ENCODE measurements around the gene UGT1A8. TPM values are rescaled to one million over a fixed set of nuclear protein-coding genes. Genes with fewer than 3 reads are reported as not detected.
A peak's percentile ranks its signal among the peaks of the same experiment; 100 is the strongest.
"Not testable (repeated sequence)": the region's sequence is repeated elsewhere in the genome, so short reads cannot be mapped to it uniquely, and the experiment has no call there.

UGT1A8 gene
- total RNA-seq, 4 donors from 2014 or later: 1.1 to 15.1 (median 9.4) TPM

DNA sequence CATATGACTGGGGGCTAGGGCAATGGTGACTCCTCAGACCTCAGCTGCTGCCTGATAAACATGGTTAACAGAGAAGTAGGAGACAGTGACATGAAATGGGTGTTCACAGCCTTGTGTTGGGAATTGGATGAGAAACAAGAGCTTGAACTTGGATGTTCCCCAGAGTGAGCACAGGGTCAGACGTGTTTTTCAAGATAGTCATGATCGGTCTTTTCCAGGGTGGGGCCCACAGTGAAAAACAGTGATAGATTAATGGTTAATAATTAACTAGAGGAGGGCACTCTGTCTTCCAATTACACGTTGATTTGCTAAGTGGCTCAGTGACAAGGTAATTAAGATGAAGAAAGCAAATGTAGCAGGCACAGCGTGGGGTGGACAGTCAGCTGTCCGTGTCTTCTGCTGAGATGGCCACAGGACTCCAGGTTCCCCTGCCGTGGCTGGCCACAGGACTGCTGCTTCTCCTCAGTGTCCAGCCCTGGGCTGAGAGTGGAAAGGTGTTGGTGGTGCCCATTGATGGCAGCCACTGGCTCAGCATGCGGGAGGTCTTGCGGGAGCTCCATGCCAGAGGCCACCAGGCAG is 111.4 kb downstream of the UGT1A8 start, which contains the start of gene UGT1A3:
UGT1A3 (plus strand) TSS at position 320 of the 579 bp plus-strand sequence; CDS start at position 405, 85 bp downstream.
- no peak for TF ChIP-seq EP300 (IDR thresholded peaks at IDR 0.05; ENCODE audit: low read depth)
- TF ChIP-seq, protein P1, sequence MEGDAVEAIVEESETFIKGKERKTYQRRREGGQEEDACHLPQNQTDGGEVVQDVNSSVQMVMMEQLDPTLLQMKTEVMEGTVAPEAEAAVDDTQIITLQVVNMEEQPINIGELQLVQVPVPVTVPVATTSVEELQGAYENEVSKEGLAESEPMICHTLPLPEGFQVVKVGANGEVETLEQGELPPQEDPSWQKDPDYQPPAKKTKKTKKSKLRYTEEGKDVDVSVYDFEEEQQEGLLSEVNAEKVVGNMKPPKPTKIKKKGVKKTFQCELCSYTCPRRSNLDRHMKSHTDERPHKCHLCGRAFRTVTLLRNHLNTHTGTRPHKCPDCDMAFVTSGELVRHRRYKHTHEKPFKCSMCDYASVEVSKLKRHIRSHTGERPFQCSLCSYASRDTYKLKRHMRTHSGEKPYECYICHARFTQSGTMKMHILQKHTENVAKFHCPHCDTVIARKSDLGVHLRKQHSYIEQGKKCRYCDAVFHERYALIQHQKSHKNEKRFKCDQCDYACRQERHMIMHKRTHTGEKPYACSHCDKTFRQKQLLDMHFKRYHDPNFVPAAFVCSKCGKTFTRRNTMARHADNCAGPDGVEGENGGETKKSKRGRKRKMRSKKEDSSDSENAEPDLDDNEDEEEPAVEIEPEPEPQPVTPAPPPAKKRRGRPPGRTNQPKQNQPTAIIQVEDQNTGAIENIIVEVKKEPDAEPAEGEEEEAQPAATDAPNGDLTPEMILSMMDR (IDR thresholded peaks at IDR 0.05): no peak
- no peak for TF ChIP-seq POLR2A (IDR thresholded peaks at IDR 0.05)
- TF ChIP-seq POLR2AphosphoS5 (IDR thresholded peaks at IDR 0.05): no peak
- no peak within 1 kb of the TSS for H3K27ac ChIP-seq
- no peaks in the 10 kb centered on the region for H3K36me3 ChIP-seq
- no peak for DNase-seq
- H3K27me3 ChIP-seq: no peaks in the 10 kb centered on the region
- H3K4me3 ChIP-seq: no peak within 1 kb of the TSS
- in situ Hi-C loops (cut with MboI; ENCODE audit: low pct_ligation_motif_present in 1 of 4, low pct_unique_long_range_greater_than_20kb in 1 of 4, low sequenced_read_pairs in 3 of 4): no loop called here
- no peaks in the 10 kb centered on the region for H3K4me1 ChIP-seq
- WGBS, 2 donors (ENCODE audit: low coverage in 1 of 2): 63 to 75% methylated on average over 6 to 7 of the region's 8 CpGs
- H3K9me3 ChIP-seq: no peaks in the 10 kb centered on the region
- intact Hi-C loops (cut with DNase I; ENCODE audit: low total_unique reads): no loop called here

DNA sequence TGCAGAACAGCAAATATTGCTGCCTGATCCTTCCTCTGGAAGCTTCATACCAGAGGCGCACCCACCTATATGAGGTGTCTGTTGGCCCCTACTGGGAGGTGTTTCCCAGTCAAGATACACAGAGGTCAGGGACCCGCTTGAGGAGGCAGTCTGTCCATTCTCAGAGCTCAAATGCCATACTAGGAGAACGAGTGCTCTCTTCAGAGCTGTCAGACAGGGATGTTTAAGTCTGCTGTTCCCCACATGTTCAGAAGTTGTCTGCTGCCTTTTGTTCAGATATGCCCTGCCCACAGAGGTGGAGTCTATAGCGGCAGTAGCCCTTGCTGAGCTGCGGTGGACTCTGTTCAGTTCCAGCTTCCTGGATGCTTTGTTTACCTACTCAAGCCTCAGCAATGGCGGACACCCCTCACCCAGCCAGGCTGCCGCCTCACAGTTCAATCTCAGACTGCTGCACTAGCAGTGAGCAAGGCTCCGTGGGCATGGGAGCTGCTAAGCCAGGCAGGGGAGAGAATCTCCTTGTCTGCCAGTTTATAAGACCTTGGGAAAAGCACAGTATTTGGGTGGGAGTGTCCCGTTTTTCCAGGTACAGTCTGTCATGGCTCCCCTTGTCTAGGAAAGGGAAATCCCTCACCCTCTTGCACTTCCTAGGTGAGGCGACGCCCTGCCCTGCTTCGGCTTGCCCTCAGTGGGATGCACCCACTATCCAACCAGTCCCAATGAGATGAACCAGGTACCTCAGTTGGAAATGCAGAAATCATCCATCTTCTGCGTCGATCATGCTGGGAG is 119.6 kb downstream of the UGT1A8 start:
- H3K36me3 ChIP-seq; H3K4me1 ChIP-seq; intact Hi-C loops (cut with DNase I; ENCODE audit: low total_unique reads); H3K27ac ChIP-seq; H3K4me3 ChIP-seq; in situ Hi-C loops (cut with MboI; ENCODE audit: low pct_ligation_motif_present in 1 of 4, low pct_unique_long_range_greater_than_20kb in 1 of 4, low sequenced_read_pairs in 3 of 4); H3K27me3 ChIP-seq; H3K9me3 ChIP-seq: not testable (repeated sequence)
- DNase-seq: peak; percentile 22
- 75 to 100% methylated on average over 2 to 13 of the region's 14 CpGs for WGBS, 2 donors (ENCODE audit: low coverage in 1 of 2)

DNA sequence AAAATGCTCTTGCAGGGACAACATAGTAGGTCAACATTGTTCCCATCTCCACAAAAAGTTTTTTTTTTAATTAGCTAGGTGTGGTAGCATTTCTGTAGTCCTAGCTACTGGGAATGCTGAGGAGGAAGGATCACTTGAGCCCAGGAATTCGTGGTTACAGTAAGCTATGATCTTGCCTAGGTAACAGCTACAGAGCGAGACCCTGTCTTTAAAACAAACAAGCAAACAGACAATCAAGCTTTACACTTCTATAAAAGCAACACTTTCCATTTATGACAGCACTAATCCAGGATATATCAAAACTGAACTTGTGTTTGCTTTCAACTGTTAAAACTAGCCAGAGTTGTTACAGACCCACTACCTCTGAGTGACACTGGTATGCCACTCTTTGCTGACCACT is 123.4 kb downstream of the UGT1A8 start:
- H3K27me3 ChIP-seq: no peaks in the 10 kb centered on the region
- H3K36me3 ChIP-seq: no peaks in the 10 kb centered on the region
- no peak overlapping the region for H3K4me3 ChIP-seq
- H3K27ac ChIP-seq: no peak overlapping the region
- TF ChIP-seq, protein P1 (IDR thresholded peaks at IDR 0.05): no peak
- TF ChIP-seq EP300 (IDR thresholded peaks at IDR 0.05; ENCODE audit: low read depth): no peak
- TF ChIP-seq POLR2AphosphoS5 (IDR thresholded peaks at IDR 0.05): no peak
- no peak for TF ChIP-seq POLR2A (IDR thresholded peaks at IDR 0.05)
- H3K4me1 ChIP-seq: peaks cover 0 to 4% (median 0%) of the 10 kb centered on the region in 4 donors
- DNase-seq: no peak
- H3K9me3 ChIP-seq: no peaks in the 10 kb centered on the region
- in situ Hi-C loops (cut with MboI; ENCODE audit: low pct_ligation_motif_present in 1 of 4, low pct_unique_long_range_greater_than_20kb in 1 of 4, low sequenced_read_pairs in 3 of 4) (no loop called here), intact Hi-C loops (cut with DNase I; ENCODE audit: low total_unique reads) (no loop called here)
- WGBS, 2 donors (ENCODE audit: low coverage in 1 of 2): 44 to 55% methylated on average over 1 to 2 of the region's 2 CpGs

DNA sequence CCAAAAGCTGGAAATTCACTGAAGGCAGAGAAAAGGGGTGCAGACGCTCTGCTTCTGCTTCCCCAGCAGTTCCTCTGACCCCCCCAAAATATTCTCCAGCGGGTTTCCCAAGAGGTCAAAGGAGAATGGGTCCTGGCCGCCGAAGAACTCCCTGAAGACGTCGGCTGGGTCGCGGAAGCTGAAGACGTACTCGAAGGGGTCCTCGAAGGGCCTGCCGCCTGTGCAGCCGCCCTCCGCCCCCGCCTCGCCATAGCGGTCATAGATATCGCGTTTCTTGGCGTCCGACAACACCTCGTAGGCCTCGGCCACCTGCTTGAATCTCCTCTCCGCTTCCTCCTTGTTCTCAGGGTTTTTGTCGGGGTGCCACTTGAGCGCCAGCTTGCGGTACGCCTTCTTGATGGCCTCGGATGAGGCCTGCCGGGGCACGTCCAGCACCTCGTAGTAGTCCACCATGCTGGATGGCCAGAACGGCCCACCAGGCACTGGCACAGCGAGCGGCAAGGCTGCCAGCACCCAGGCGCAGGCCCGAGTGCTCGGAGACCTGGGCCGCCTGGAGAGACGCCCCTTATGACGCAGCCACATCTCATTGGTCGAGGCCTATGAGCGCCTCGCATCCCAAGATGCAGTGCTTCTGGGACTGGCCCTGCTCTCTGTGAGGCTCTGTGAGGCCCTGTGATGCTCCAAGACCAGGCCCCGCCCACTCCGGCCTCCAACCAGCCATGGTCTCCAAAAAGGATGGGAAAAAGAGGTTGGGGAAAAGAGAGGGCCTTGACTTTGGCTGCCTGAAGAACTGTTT is 126.2 kb downstream of the UGT1A8 start:
- WGBS, 2 donors (ENCODE audit: low coverage in 1 of 2): 93% methylated on average over 44 of the region's 46 CpGs; no CpG with 5 or more reads in 1 of the 2 donors
- Histone ChIP-seq H3K4me3 (no peak overlapping the region), H3K9me3 (no peaks in the 10 kb centered on the region), H3K27ac (no peak overlapping the region), H3K27me3 (no peaks in the 10 kb centered on the region), H3K36me3 (no peaks in the 10 kb centered on the region), H3K4me1 (no peaks in the 10 kb centered on the region)
- DNase-seq: no peak
- in situ Hi-C loops (cut with MboI; ENCODE audit: low pct_ligation_motif_present in 1 of 4, low pct_unique_long_range_greater_than_20kb in 1 of 4, low sequenced_read_pairs in 3 of 4) (no loop called here), intact Hi-C loops (cut with DNase I; ENCODE audit: low total_unique reads) (no loop called here)
- TF ChIP-seq POLR2A (IDR thresholded peaks at IDR 0.05) (no peak), POLR2AphosphoS5 (IDR thresholded peaks at IDR 0.05) (no peak), EP300 (IDR thresholded peaks at IDR 0.05; ENCODE audit: low read depth) (no peak)
- TF ChIP-seq, protein P1 (IDR thresholded peaks at IDR 0.05): no peak
